Kidney tubule cell (primary cell): ENCODE measurements around the gene SLFNL1.

ENCODE experiments used
- DNase-seq: peaks from one replicate; pipeline ENCODE4 v3.0.0-alpha.2; 2018; ENCODE audit warnings: low spot score

The SLFNL1 gene

GRCh38 chr1:41021526-41022308 is at the start of gene SLFNL1:
Gene SLFNL1 (minus strand): TSS chr1:41021725. CDS start chr1:41020660, 1,065 bp downstream.
- DNase-seq: no peak

- DNase-seq: no peak
Observed at GRCh38 chr1:41056907-41057306, 35.4 kb upstream of the SLFNL1 start.

GRCh38 chr1:41053316-41053715 is 31.8 kb upstream of the SLFNL1 start:
- DNase-seq: no peak

- DNase-seq: no peak
Observed at GRCh38 chr1:41051022-41051421, 29.5 kb upstream of the SLFNL1 start.

- DNase-seq: no peak
Observed at GRCh38 chr1:41048540-41048939, 27.0 kb upstream of the SLFNL1 start.

GRCh38 chr1:41046347-41046775 is 24.8 kb upstream of the SLFNL1 start:
- DNase-seq: no peak

GRCh38 chr1:41045740-41046139 is 24.2 kb upstream of the SLFNL1 start:
- DNase-seq: peak; percentile 84

GRCh38 chr1:41044187-41044586 is 22.7 kb upstream of the SLFNL1 start:
- no peak for DNase-seq

GRCh38 chr1:41041614-41042270 is 20.2 kb upstream of the SLFNL1 start:
- DNase-seq: peak; percentile 33

- DNase-seq: no peak
Observed at GRCh38 chr1:41038110-41038509, 16.6 kb upstream of the SLFNL1 start.

- no peak for DNase-seq
Observed at GRCh38 chr1:41037116-41037903, 15.8 kb upstream of the SLFNL1 start.

- no peak for DNase-seq
Observed at GRCh38 chr1:41033272-41033671, 11.7 kb upstream of the SLFNL1 start.

- no peak for DNase-seq
Observed at GRCh38 chr1:41032147-41032546, 10.6 kb upstream of the SLFNL1 start.

- no peak for DNase-seq
Observed at GRCh38 chr1:41030872-41031616, 9.5 kb upstream of the SLFNL1 start.

- no peak for DNase-seq
Observed at GRCh38 chr1:41028034-41028642, 6.6 kb upstream of the SLFNL1 start.

- no peak for DNase-seq
Observed at GRCh38 chr1:41025979-41026819, 4.7 kb upstream of the SLFNL1 start.

- no peak for DNase-seq
Observed at GRCh38 chr1:41024953-41025352, 3.4 kb upstream of the SLFNL1 start.

GRCh38 chr1:41023279-41023990 is 1.9 kb upstream of the SLFNL1 start:
- DNase-seq: no peak

GRCh38 chr1:41022424-41022823 is 899 bp upstream of the SLFNL1 start:
- no peak for DNase-seq

GRCh38 chr1:41020654-41021053 is 871 bp downstream of the SLFNL1 start:
- no peak for DNase-seq
